ENCODE measurements around the gene DOCK1. TPM values are rescaled to one million over a fixed set of nuclear protein-coding genes. Genes with fewer than 3 reads are reported as not detected.

DOCK1 gene
- total RNA-seq, 1 experiment from 2014 or later, result 32.6 TPM

Other genes with a start within 250 kb of the DOCK1 start
- gene C10orf90, start 234.7 kb upstream of the DOCK1 start, total RNA-seq (2014; rRNA removed; shearing (Covaris generic)), result not detected in 2 replicates

Data from HT-29 (cell line).